Karpas-422 (cell line): Measurements from ENCODE around the gene GBX2. TPM values are rescaled to one million over a fixed set of nuclear protein-coding genes. Genes with fewer than 3 reads are reported as not detected.

ENCODE experiments used
- DNase-seq: peaks from one replicate; pipeline ENCODE4 v3.0.0-alpha.2; 2015
- H2AFZ ChIP-seq: fragments of 200-600 bp; sonication (generic); 2 replicates; pipeline ENCODE4 v1.6.1; 2014; ENCODE audit warnings: antibody characterized with exemption, low read length, mixed read lengths
- H3K27ac ChIP-seq: fragments of 200-600 bp; sonication (generic); 2 replicates; pipeline ENCODE4 v1.5.1; 2014; ENCODE audit warnings: mild to moderate bottlenecking, low read length, moderate library complexity
- H3K27me3 ChIP-seq: fragments of 200-600 bp; sonication (generic); 2 replicates; pipeline ENCODE4 v1.6.1; 2014; ENCODE audit warnings: low read length, mixed read lengths
- H3K36me3 ChIP-seq: fragments of 200-600 bp; sonication (generic); 2 replicates; pipeline ENCODE4 v1.6.1; 2014; ENCODE audit warnings: low read length, mixed read lengths; ENCODE audit not compliant: insufficient read depth
- H3K4me1 ChIP-seq: fragments of 200-600 bp; sonication (generic); 2 replicates; pipeline ENCODE4 v1.6.1; 2014; ENCODE audit warnings: mild to moderate bottlenecking, low read length, mixed read lengths
- H3K4me2 ChIP-seq: fragments of 200-600 bp; sonication (generic); 2 replicates; pipeline ENCODE4 v1.6.1; 2014; ENCODE audit warnings: low read length, low read depth, mild to moderate bottlenecking; ENCODE audit not compliant: poor library complexity, severe bottlenecking
- H3K4me3 ChIP-seq: fragments of 200-600 bp; sonication (generic); 2 replicates; pipeline ENCODE4 v1.5.1; 2014; ENCODE audit warnings: mild to moderate bottlenecking, antibody characterized with exemption, low read length, mixed read lengths
- H3K79me2 ChIP-seq: fragments of 200-600 bp; sonication (generic); 2 replicates; pipeline ENCODE4 v1.6.1; 2014; ENCODE audit warnings: mild to moderate bottlenecking, low read length, mixed read lengths
- H3K9ac ChIP-seq: fragments of 200-600 bp; sonication (generic); 2 replicates; pipeline ENCODE4 v1.6.0; 2014; ENCODE audit warnings: low read length
- H3K9me2 ChIP-seq: fragments of 200-600 bp; sonication (generic), shearing (Covaris generic); replicated peaks from 2 replicates; pipeline ENCODE4 v1.6.0; 2014; ENCODE audit warnings: mild to moderate bottlenecking, low read length, moderate library complexity; ENCODE audit not compliant: insufficient read depth
- H3K9me3 ChIP-seq: fragments of 300-700, 200-600 bp; sonication (generic); 2 replicates; pipeline ENCODE4 v1.6.1; 2014; ENCODE audit warnings: low read length, mixed read lengths
- H4K20me1 ChIP-seq: fragments of 200-600 bp; sonication (generic); 2 replicates; pipeline ENCODE4 v1.6.1; 2014; ENCODE audit warnings: mild to moderate bottlenecking, antibody characterized with exemption, low read length, low read depth; ENCODE audit not compliant: insufficient read depth
- total RNA-seq: library from RNA; depleted of rRNA; stranded (reverse); fragments of >200 nt; shearing (Covaris generic); gene quantifications from 2 replicates; pipeline ENCODE4 v1.2.3, GENCODE V29; 2014; ENCODE audit warnings: low replicate concordance

GBX2 gene
- total RNA-seq, 1 experiment from 2014 or later = not detected

DNA sequence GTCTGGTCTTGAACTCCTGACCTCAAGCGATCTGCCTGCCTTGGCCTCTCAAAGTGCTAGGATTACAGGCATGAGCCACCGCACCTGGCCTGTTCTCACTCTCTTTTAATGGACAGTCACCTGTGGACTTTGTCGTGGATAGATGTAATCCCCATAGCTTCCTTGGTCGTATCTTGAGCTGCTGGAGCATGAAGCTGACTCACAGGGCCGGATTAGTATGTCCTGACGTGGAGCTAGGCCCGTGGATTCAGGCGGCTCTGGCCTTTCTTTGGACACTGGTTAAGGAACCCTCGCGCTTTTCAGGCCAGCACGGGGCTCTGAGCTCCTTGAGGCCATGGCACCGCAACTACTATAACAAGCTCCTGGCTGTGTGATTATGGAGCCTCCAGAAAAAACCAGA lies 27.5 kb upstream of the GBX2 start:
- no peaks in the 10 kb centered on the region for H3K4me1 ChIP-seq
- no peak overlapping the region for H3K4me3 ChIP-seq
- H3K27me3 ChIP-seq = no peaks in the 10 kb centered on the region
- no peaks in the 10 kb centered on the region for H3K9me2 ChIP-seq
- H2AFZ ChIP-seq = no peak overlapping the region
- no peaks in the 10 kb centered on the region for H3K79me2 ChIP-seq
- no peaks in the 10 kb centered on the region for H3K9me3 ChIP-seq
- no peak overlapping the region for H3K4me2 ChIP-seq
- no peaks in the 10 kb centered on the region for H4K20me1 ChIP-seq
- no peak overlapping the region for H3K27ac ChIP-seq
- no peaks in the 10 kb centered on the region for H3K36me3 ChIP-seq
- no peak for DNase-seq
- no peak overlapping the region for H3K9ac ChIP-seq

DNA sequence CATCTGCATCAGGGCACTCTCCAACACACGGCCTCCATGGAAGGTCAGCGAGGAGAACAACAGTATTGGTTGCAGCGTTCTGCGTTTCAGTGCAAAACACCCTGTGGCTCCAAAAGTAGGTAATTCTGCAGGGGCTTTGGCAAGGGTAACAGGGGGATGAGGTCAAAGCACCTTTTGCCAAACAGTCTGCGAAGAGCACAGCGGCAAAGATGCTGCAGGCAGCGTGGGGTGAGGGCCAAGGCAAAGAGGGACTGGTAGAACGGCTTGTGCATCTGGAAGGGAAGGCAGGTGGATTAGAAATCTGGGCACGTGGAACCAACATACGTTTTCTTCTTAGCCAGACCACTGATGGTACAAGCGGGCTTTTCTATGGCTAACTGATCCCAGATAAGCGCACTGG lies 26.6 kb upstream of the GBX2 start:
- H3K9ac ChIP-seq = no peak overlapping the region
- DNase-seq = no peak
- no peaks in the 10 kb centered on the region for H3K36me3 ChIP-seq
- no peak overlapping the region for H2AFZ ChIP-seq
- no peak overlapping the region for H3K27ac ChIP-seq
- H4K20me1 ChIP-seq = no peaks in the 10 kb centered on the region
- H3K79me2 ChIP-seq = no peaks in the 10 kb centered on the region
- no peak overlapping the region for H3K4me2 ChIP-seq
- H3K4me1 ChIP-seq = no peaks in the 10 kb centered on the region
- H3K9me3 ChIP-seq = no peaks in the 10 kb centered on the region
- H3K9me2 ChIP-seq = no peaks in the 10 kb centered on the region
- no peak overlapping the region for H3K4me3 ChIP-seq
- no peaks in the 10 kb centered on the region for H3K27me3 ChIP-seq

DNA sequence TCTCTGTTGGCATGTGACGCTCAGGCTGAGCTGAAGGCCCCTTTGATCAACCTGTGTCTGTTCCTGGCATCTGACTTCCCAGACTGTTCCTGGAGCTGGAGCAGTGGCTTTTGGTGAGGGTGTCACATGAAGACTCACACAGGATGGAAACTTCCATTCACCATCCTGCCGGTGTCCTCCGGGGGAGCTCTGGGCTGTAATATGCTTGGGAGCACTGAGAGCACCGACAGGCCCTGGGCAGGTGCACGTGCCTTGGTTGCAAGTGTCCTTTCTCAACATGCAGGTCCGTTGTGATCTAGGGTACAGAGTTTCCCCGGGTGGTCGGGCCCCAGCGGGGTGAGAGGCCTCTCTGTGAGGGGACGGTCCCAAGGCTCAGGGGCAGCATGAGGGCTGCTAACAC lies 24.8 kb upstream of the GBX2 start:
- no peaks in the 10 kb centered on the region for H3K27me3 ChIP-seq
- no peaks in the 10 kb centered on the region for H3K4me1 ChIP-seq
- no peak overlapping the region for H3K27ac ChIP-seq
- no peak overlapping the region for H3K4me2 ChIP-seq
- H3K9ac ChIP-seq = no peak overlapping the region
- H3K9me2 ChIP-seq = no peaks in the 10 kb centered on the region
- no peak for DNase-seq
- H3K36me3 ChIP-seq = no peaks in the 10 kb centered on the region
- no peaks in the 10 kb centered on the region for H3K9me3 ChIP-seq
- no peak overlapping the region for H3K4me3 ChIP-seq
- no peaks in the 10 kb centered on the region for H4K20me1 ChIP-seq
- H3K79me2 ChIP-seq = no peaks in the 10 kb centered on the region
- H2AFZ ChIP-seq = no peak overlapping the region

DNA sequence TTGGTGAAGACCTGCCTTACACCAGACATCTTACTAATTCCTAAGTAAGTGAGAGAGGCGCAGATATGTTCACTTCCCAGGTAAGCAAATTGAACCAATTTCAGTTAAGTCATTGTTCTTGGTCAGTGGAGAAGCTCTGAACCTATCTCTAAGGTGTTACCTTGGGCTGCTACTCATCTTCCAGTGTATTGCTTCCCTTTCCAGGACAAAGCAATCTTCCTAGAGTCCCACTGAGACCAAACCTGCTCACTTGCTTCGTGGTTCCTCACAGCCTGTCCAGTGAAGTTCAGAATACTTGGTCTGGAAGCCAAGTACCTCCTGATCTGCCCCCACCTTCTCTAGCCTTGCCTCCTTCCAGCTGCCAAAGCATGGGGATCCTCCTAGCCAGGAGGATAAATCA lies 22.5 kb upstream of the GBX2 start:
- H3K36me3 ChIP-seq = no peaks in the 10 kb centered on the region
- no peak overlapping the region for H3K4me3 ChIP-seq
- H3K27ac ChIP-seq = no peak overlapping the region
- no peaks in the 10 kb centered on the region for H3K9me3 ChIP-seq
- H4K20me1 ChIP-seq = no peaks in the 10 kb centered on the region
- H3K9me2 ChIP-seq = no peaks in the 10 kb centered on the region
- H2AFZ ChIP-seq = no peak overlapping the region
- H3K27me3 ChIP-seq = no peaks in the 10 kb centered on the region
- no peak overlapping the region for H3K9ac ChIP-seq
- H3K79me2 ChIP-seq = no peaks in the 10 kb centered on the region
- H3K4me2 ChIP-seq = no peak overlapping the region
- no peaks in the 10 kb centered on the region for H3K4me1 ChIP-seq
- DNase-seq = no peak

DNA sequence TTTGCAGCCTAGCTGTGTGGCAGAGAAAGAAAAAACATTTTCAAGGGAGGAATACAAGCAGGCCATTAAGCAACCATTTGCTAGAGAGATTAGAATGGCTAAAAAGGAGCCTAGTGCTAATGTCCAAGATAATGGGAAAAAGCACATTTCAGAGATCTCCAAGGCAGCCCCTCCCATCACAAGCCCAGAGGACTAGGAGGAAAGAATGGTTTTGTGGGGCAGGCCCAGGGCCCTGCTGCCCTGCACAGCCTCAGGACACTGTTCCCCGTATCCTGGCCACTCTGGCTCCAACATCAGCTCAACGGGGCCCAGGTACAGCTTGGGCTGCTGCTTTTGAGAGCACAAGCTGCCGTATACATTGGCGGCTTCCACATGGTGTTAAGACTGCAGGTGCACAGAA lies 16.5 kb upstream of the GBX2 start:
- no peak overlapping the region for H3K27ac ChIP-seq
- no peaks in the 10 kb centered on the region for H3K79me2 ChIP-seq
- H3K9me2 ChIP-seq = no peaks in the 10 kb centered on the region
- DNase-seq = no peak
- no peaks in the 10 kb centered on the region for H3K9me3 ChIP-seq
- no peaks in the 10 kb centered on the region for H4K20me1 ChIP-seq
- H3K4me2 ChIP-seq = no peak overlapping the region
- H3K36me3 ChIP-seq = no peaks in the 10 kb centered on the region
- H3K4me3 ChIP-seq = no peak overlapping the region
- no peak overlapping the region for H2AFZ ChIP-seq
- no peak overlapping the region for H3K9ac ChIP-seq
- H3K27me3 ChIP-seq = no peaks in the 10 kb centered on the region
- no peaks in the 10 kb centered on the region for H3K4me1 ChIP-seq

DNA sequence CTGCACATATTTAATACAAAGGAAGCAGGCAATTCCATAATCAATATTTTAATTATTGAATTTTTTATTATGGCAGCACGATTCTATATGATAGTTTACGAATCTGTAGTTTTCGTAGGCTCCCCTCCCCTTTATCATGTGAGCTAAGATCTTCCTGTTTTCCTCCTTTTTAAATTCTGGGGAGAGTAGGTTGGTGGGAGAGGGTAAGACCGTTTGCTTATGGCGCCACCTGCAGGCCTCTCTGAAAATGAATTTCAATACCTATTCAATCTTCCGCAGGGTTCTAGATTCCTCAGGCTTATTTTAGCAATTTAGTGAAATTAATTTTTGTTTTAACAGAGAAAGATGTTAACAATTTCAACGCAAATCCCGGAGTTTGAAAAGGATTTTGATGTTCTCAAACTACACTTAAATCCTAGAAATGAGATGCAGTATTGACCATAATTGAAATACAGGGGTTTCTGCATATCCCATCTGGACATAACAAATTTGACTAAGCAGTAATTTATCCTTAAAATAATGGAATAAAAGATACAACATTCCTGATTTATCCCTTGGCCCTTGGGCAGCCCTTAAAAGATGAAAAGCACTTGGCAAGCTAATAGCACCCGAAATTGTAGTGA lies 12.8 kb upstream of the GBX2 start:
- Histone ChIP-seq H3K4me1 (no peaks in the 10 kb centered on the region), H3K9ac (no peak overlapping the region), H3K79me2 (no peaks in the 10 kb centered on the region), H3K27ac (no peak overlapping the region), H3K36me3 (no peaks in the 10 kb centered on the region), H3K4me2 (no peak overlapping the region), H4K20me1 (no peaks in the 10 kb centered on the region), H3K27me3 (no peaks in the 10 kb centered on the region), H3K4me3 (no peak overlapping the region), H2AFZ (no peak overlapping the region), H3K9me2 (no peaks in the 10 kb centered on the region), H3K9me3 (no peaks in the 10 kb centered on the region)
- DNase-seq = peak; percentile 75

DNA sequence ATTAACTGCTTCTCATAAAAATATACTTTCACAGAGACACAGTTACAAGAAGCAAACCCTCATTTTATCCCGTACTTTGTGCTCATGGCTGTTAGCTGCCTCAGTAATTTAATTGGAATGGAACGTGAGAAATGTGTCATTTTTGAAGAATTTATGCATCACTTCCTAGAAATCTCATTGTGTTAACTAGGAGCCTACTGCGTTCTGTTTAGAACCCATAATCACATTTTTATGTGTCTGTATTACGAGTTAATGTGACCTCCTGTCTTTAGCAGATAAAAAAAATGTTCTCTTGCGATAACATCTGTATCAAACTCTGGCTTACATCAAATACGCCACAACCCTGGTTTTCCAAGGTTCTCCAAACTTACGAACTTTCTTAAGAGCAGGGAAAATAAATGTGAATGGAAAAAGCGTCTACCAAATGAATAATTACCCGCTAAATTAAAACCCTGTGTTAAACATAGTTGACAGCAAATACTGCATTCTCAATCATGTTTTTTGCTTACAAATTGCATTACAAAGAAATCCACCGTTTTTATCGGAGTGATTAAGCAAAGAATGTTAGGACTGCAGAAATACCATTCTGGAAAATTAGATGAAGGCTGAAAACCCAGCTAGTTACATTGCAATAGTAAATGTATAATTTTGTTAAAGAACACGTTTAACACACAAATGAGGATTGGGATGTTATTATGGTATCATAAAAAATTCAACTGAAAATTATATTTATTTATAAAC lies 12.1 kb upstream of the GBX2 start:
- H3K36me3 ChIP-seq = no peaks in the 10 kb centered on the region
- no peak overlapping the region for H3K27ac ChIP-seq
- no peaks in the 10 kb centered on the region for H3K27me3 ChIP-seq
- no peak overlapping the region for H3K9ac ChIP-seq
- no peaks in the 10 kb centered on the region for H3K79me2 ChIP-seq
- no peak for DNase-seq
- no peaks in the 10 kb centered on the region for H3K4me1 ChIP-seq
- no peak overlapping the region for H2AFZ ChIP-seq
- no peaks in the 10 kb centered on the region for H3K9me2 ChIP-seq
- H3K4me2 ChIP-seq = no peak overlapping the region
- H3K9me3 ChIP-seq = no peaks in the 10 kb centered on the region
- no peaks in the 10 kb centered on the region for H4K20me1 ChIP-seq
- no peak overlapping the region for H3K4me3 ChIP-seq

DNA sequence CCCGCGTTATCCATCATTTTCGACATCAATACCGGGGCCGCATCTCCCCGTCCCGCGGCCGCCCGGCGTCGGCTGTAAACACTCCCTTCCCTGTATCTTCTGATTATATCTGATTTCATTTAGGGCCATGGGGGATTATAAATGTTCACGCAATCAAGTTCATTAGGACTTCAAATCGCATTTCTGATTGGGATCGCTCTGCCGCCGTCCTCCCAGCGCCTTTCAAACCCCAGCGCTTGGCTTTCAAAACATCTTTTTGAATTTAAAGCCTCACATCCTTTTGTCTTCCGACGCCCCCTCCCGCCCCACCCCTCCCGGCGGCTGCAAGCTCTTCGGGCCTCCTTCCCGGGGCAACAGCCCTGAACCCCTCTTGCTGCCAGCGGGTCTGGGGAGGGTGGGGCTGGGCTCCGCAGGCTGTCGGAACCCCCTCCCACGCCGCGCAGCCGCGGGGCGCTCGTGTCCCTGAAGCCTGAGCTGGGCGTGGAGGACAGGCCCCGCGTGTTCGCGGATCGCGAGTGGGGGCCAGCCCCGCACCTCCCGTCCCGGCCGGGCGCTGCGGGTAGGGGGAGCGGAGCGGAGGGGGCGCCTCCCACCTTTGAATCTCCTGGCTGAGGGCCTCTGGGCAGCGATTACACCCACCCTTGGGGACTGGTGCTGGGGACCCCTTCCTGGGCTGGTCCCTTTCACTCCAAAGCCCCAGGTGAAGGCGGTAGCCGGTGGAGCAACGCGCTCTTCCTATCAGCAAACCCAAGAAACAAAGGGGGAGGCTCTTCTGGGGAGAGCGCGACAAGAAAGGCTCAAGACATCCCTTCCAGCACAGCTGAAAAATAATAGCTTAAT lies 11.3 kb upstream of the GBX2 start:
- Histone ChIP-seq H4K20me1 (no peaks in the 10 kb centered on the region), H3K4me3 (no peak overlapping the region), H2AFZ (no peak overlapping the region), H3K27me3 (no peaks in the 10 kb centered on the region), H3K36me3 (no peaks in the 10 kb centered on the region), H3K79me2 (no peaks in the 10 kb centered on the region), H3K9me2 (no peaks in the 10 kb centered on the region), H3K4me1 (no peaks in the 10 kb centered on the region), H3K4me2 (no peak overlapping the region), H3K9ac (no peak overlapping the region), H3K9me3 (no peaks in the 10 kb centered on the region), H3K27ac (no peak overlapping the region)
- DNase-seq = no peak
